ENCODE measurements around the gene FAM228B.
"Not testable (repeated sequence)": the region's sequence is repeated elsewhere in the genome, so short reads cannot be mapped to it uniquely, and the experiment has no call there.

The FAM228B gene

DNA sequence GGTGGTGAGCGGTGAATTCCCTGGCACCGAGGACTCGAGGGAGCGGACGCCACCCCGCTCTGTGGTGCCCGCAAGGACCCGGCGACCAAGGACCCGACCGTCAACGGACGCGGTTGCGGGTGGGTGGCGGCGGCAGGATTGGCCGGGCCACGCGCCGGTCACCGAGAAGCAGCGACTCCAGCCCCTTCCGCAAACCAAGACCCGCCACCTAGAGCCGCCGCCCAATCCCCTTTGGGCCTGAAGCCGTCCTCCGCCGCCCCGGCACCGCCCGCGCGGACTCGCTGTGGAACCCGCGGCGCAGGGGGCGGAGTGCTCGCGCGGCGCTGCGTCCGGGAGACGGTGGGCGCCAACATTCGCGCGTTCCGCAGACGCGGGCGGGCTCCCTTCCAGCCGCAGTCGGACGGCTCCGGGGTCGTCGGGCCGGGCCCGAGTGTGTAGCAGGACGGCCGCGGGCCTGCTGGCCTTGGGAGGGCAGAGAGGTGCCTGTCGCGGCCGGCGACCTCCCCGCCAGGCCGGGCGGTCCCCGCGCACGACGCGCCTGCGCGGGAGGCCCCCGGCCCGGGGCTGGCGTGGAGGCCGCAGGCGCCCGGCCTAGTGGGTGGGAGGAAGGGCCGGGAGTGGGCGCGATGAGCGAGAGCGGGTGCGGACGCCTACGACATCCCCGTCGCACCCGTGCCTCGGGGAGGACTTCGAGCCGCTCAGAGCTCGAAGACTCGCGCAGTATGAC is at the start of gene FAM228B, which contains the start of gene PFN4:
Gene FAM228B, plus strand, starts transcription at position 275 of the 727 bp plus-strand sequence. CDS start 893 bp downstream, outside the sequence.
Gene PFN4, minus strand, starts transcription at position 140 of the 727 bp plus-strand sequence. CDS start 799 bp downstream, outside the sequence.
- peak; percentile 70 for DNase-seq

DNA sequence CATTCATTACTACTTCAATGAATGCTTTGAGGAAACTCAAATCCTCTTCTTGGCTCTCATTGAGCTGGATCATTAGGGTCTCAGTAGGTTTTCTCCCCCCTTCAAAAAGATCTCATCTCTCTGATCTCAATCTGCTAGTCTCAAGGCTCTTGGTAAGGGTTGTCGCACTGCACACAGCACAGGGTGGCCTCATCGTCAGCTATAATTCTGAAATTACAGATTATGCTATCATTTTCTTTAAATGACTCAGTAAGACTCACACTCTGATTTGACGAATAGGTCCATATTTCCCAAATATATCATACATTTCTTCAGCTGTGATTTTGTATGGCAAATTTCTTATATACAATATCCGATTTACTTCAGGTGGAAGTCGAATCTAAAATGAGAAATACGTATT is 49.5 kb upstream of the FAM228B start:
- DNase-seq, result no peak

DNA sequence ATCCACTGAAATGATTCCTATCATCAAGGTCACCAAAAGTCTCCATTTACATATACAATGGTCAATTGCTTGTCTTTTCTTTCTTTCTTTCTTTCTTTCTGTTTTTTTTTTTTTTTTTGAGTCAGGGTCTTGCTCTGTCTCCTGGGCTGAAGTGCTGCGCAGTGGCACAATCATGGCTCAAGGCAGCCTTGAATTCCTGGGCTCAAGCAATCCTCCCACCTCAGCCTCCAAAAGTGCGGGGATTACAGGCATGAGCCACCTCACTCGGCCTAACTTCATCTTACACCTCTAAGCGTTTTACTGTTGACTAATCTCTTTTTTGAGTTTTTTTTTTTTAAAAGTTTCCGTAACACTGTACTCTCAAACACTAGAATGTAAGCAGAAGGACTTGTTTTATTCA is 48.0 kb upstream of the FAM228B start:
- no peak for DNase-seq

DNA sequence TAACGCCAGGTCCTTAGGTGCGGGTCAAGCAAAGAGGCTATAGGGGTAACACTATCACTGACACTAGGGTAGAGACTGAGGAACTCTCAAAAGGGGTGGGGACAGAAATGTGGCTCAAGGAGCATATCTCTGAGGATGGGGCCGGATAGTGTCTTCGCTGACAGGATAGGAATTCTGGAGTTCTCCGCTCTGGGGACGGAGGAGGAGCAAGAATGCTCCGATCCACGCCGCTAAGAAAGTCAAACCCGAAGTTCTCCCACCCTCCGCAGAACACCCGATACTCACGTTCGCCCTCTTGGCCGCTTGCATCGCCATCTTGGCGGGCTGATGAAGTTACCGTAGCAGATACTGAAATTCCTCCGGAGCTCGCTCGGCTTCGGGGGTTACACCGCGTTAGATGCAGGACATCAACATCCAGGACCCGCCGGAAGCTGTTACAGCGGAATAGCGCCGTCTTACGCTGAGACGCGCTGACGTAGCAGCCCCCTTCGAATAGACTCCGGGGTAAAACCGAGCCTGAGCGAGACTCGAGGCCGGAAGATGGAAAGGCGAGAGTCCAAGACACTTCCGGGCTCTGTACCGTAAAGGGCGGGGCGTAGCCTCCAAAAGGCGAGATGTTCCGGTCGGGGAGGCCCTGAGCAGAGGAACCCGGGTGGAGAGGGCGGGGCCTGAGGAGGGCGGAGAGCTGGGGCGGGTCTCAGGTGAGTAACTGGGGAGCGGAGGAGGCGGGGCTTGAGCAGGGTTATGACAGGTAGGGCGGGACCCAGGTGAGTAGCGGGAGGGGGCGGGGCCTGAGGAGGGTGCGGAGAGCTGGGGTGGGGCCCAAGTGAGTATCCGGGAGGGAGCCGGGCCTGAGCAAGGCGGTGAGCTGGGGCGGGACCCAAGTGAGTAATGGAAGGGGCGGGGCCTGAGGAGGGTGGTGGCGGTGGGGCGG is 47.1 kb upstream of the FAM228B start, which contains the start of gene SF3B6:
Gene SF3B6, minus strand, starts transcription at position 412 of the 934 bp plus-strand sequence. Its CDS starts 97 bp downstream, at position 315.
- peak; percentile 100 for DNase-seq

DNA sequence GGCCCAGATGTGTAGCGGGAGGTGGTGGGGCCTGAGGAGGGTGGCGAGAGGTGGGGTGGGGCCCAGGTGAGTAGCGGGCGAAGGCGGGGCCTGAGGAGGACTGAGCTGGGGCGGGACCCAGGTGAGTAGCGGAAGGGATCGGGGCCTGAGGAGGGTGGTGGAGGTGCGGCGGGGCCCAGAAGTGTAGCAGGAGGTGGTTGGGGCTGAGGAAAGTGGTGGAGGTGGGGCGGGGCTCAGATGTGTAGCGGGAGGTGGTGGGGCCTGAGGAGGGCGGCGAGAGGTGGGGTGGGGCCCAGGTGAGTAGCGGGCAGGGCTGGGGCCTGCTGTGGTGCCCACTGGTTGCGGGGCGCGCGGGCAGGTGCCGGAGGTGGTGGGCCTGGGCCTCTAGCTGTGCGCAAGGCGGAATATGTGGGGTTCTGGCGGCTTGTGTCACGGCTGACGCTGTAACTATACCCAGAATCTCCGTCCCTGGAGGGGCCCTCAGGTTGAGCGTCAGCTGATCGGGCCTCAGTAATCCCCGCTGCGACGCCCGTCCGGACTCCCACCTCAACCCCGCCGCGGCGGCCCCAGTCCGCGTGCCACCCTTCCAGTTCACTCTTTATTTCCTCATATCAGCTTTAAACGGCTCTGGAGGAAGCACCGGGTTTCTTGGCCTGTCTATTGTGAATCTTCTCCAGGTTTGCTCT is 46.3 kb upstream of the FAM228B start:
- no peak for DNase-seq

DNA sequence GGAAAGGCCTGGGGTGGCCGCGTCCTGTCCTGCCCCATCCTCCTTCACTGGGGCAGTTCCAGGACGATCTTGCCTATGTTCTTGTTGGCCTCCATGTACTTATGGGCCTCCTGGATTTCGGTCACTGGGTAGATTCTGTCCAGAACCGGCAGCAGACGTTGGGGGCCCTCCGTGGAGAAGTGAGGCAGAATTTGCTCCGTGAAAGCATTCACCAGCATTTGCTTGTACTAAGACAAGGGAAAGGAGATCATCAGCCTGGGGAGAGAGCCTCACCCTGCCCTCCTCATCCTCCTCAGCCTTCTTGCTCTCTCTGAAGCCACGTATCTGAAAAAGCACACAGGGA is 45.8 kb upstream of the FAM228B start:
- no peak for DNase-seq

DNA sequence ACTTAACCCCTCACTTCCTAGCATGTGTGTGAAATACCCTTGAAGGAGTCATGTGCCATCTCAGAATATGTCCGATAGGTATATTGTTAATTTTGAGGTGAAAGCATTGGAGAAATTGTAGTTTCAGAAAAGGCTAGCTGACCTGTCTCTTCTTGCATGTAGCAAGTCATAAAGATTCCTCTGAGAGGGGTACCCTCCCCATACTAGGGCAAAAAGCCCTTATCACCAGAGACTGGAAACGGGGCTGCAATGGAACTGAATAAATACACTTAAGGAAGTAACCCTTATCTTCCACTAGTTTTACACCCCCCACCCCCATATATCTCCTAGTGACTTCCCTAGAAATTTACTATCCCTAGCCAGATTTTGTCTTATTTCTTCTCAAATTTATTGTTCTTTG is 45.4 kb upstream of the FAM228B start:
- DNase-seq, result no peak

DNA sequence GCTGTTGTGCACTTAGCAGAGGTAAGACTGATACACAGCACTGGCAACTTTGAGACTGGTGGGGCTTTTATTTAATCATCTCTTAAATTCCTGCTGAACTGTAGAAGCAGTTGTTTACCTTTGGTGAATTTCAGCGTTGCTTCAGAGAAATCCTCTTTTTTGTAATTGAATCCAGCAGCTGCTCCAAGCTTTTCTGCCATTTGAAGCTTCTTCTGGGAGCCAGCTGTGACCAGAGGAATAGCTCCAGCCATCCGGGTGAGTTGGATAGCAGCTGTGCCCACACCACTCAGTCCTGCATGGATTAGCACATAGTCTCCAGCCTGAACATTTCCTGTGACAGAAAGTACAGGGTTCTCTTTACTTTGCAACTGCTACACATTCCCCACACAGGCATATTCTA is 42.6 kb upstream of the FAM228B start:
- DNase-seq, result no peak

DNA sequence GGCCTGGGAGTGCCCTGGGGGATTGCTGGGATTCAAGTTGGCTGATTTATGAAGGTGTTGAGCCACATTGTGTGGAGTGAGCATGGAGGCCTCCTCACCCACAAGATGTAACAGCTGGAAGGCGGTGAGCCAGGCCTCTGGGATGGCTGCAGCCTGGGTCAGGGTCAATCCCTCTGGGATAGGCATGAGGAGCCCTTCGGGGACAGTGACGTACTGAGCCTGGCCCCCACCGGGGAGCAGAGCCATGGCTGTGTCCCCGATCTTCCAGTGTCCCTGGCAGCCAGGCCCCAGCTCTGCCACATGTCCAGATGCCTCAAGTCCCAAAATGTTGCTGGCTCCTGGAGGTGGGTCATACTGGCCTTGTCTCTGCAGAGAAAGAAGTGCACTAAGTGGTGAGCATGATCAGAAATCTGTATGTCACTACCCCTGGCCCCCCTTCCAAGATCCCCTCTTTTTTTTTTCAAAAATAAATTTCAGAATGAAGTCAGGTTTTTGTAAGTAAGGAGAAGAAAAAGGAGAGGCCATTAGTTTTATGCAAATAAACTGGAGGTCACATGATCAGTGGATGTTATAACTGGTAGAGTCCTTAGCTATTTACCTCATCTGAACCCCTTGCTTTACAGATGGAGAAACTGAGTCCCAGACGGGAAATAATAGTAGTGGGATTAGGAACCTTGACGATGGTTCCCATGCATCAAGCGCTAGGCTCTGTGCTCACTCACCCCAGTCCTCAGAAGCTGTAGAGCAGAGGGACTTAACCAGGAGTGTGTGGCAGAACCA is 40.3 kb upstream of the FAM228B start:
- no peak for DNase-seq

DNA sequence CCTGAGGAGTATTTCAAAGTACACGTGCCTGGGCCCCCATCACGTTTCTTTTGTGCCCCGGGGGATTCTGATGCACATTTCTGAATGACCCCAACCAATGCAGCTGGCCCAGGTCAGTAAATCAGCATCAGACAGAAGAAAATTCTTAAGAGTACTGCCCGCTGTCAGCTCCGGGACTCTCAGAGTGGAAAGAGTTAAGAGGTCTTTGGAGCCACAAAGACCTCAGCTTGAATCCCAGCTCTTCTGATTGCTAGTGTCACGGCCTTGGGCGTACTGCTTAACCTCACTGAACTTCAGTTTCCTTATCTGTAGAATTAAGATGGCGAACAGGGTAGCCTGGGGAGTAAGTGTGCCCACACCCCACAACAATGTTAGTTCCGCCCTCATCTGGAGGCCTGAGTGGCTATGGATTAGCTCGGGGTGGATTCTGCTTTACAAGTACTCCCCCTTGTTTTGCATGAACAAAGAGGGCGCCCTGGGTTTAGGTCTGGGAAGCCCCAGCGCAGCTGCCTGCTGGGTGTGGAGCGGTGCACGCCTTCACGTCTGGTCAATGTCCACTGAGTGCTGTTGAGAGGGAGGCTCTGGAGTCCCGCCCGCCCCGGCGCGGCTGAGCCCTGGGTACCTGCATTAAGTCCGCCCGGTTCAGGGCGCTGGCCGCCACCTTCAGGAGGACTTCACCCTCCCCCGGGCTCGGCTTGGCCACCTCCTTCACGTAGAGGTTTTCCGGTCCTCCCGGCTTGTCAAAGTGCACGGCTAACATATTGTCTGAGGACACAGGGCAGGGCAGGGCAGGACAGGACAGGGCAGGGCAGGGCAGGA is 39.5 kb upstream of the FAM228B start:
- DNase-seq, result peak; percentile 71

DNA sequence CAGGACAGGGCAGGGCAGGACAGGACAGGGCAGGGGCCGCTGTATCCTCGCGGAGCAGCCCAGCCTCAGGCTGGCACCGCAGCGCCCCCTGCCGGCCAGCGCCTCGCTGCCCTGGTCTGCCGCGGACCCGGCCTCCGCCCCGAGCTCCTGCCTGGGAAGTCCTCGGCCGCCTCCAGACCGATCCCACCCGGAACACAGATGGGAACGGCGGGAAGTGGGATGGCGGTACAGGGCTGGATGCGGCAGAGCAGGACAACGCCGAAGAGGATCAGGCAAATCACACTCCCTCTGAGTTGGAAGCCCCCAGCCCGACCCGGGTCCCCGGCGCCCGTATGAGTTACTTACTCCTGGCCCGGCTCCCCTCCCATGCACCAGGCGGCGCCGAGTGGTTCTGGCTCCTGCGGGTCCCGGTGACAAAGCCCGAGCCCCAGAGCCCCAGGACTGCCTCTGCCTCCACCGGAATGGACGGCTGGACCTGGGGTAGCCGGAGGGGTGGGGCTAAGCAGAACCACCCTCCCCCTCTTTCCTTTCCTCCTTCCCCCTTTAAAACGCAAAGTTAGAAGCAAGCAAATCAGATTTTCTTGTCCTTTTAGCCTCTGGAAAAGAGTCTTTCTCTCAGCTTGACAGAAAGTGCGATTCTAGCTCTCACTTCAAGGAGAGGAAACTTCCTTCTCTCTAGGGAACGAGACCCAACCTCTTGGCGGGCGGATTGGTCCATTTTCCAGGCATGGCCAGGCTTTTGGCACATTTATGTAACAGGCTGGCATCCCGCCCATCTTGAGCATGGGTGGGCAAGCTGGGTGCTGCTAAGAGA is 38.7 kb upstream of the FAM228B start, which contains the start of gene TP53I3:
Gene TP53I3, minus strand, starts transcription at position 449 of the 814 bp plus-strand sequence. CDS start 508 bp downstream, outside the sequence.
- peak; percentile 78 for DNase-seq

DNA sequence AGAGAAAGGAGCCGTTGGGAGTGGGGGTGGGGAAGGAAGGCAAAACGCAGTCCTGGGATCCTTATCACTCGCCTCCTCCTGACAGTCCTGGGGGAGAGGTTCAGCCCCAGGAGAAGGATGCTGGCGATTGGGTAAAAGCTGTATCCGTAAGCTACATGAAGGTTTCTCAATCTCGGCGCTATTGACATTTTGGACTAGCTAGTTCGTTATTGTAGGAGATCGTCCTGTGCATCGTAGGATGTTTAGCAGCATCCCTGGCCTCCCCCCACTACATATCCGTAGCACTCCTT is 38.1 kb upstream of the FAM228B start:
- DNase-seq, result no peak

DNA sequence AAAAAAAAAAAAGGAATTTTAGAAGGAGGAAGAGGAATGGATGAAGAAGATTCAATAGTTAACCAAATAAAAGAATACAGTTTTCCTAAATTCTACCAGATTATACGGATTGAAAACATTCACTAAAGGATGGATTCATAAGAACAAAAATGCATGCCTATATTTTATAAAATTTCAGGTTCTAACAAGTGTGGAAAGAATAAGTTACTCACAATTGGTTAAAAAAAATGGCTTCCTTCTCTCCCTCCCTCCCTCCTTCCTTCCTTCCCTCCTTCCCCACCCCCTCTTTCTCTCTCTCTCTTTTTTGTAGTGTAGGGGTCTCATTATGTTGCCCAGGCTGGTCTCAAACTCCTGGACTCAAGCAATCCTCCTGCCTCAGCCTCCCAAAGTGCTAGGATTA is 37.0 kb upstream of the FAM228B start:
- DNase-seq, result no peak

DNA sequence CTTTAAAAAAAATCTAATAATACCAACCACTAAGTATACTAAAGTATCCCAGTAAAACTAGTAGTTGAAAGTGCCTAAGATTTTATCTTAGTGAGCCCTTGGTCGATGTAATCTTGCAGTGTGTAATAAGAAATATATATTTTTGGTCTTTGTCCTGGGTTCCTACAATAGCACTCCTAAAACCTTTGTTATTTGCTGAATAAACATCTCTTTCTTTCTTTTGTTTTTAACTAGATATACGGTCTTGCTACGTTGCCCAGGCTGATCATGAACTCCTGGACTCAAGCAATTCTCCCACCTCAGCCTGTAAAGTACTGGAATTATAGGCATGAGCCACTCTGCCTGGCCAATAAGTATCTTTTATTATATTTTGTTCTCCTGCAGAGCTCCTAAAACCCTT is 36.2 kb upstream of the FAM228B start:
- no peak for DNase-seq

DNA sequence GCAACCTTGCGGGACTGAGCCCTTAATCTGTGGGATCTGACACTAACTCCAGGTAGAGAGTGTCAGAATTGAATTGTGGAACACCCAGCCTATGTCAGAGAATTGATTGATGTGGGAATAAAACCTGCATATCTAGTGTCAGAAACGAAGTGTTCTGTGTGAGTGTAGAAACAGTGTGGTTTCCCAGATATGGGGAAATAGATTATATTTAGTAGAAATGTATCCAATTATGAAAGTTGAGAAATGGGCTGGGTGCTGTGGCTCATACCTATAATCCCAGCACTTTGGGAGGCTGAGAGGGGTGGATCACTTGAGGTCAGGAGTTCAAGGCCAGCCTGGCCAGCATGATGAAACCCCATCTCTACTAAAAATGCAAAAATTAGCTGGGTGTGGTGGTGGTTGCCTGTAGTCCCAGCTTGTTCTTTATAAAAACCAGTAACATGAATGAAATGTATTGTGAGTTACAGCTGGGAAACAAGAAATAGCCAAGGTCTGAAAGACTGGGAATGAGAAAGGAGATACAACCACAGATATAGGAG is 34.4 kb upstream of the FAM228B start:
- DNase-seq, result no peak

DNA sequence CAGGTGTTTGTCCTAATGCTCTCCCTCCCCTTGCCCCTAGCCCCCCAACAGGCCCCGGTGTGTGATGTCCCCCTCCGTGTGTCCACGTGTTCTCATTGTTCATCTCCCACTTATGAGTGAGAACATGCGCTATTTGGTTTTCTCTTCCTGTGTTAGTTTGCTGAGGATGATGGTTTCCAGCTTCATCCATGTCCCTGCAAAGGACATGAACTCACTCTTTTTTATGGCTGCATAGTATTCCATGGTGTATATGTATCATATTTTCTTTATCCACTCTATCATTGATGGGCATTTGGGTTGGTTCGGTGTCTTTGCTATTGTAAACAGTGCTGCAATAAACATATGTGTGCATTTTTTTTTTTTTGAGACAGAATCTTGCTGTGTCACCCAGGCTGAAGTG is 30.0 kb upstream of the FAM228B start:
- not testable (repeated sequence) for DNase-seq

DNA sequence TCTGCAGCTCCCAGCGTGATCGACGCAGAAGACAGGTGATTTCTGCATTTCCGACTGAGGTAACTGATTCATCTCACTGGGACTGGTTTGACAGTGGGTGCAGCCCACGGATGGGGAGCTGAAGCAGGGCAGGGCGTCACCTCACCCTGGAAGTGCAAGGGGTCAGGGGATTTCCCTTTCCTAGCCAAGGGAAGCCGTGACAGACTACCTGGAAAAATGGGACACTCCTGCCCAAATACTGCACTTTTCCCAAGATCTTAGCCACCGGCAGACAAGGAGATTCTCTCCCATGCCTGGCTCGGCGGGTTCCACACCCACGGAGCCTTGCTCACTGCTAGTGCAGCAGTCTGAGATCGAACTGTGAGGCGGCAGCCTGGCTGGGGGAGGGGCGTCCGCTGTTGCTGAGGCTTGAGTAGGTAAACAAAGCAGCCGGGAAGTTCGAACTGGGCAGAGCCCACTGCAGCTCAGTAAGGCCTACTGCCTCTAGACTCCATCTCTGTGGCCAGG is 28.0 kb upstream of the FAM228B start:
- DNase-seq, result not testable (repeated sequence)

DNA sequence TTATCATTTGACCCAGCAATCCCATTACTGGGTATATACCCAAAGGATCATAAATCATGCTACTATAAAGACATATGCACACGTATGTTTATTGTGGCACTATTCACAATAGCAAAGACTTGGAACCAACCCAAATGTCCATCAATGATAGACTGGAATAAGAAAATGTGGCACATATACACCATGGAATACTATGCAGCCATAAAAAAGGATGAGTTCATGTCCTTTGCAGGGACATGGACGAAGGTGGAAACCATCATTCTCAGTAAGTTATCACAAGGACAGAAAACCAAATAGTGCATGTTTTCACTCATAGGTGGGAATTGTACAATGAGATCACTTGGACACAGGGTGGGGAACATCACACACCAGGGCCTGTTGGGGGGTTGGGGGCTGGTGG is 22.5 kb upstream of the FAM228B start:
- not testable (repeated sequence) for DNase-seq

DNA sequence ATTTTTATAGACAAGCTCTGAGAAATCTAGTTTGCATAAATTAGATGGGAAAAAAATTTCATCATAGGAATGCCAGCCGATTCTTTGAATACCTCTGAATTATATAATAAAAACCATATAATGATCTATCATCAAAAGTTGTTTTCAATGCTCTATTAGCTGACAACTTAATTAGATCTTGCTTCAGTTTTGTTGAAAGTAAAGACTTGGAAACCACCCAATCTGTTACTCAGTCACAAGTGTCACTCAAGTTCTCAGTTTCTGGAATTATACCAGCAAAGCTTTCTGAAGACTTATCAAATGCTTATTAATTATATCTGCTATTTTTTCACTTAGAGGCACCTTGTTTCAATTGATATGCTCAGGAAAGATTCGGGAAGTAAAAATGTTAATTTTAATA is 21.3 kb upstream of the FAM228B start:
- DNase-seq, result no peak

DNA sequence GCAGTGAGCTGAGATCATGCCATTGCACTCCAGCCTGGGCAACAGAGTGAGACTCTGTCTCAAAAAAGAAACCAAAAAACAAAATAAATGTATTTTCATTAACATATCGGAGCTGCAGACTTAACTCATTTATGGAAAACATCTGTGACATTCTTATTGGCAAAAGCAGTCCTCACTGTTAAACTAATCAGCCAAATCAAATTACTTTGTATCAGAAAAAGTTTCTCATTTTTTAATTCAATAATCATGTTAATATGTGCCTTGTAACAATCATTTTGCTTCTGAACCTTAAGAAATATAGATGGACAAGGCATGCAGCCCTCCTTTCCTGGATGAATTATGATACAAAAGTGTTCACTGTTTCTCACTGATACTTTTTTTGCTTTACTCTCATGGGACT is 20.6 kb upstream of the FAM228B start:
- DNase-seq, result no peak

All from CD4-positive, alpha-beta T cell treated with Interleukin-15 for 1 hour (primary cell).